NCI-H2196 treated with DMSO at 0.1 percent for 48 hours (cell line): ENCODE measurements around the gene KLF11.
A peak's percentile ranks its signal among the peaks of the same experiment; 100 is the strongest.

Experiments used
- DNase-seq: peaks from one replicate; lab custom pipeline; 2025; ENCODE audit not compliant: unreplicated experiment; lab: John Stamatoyannopoulos, UW

The KLF11 gene

GRCh38 chr2:10041711-10042110 is 1.6 kb upstream of the KLF11 start:
- no peak for DNase-seq

- DNase-seq = no peak
Measured at GRCh38 chr2:10042301-10043161, 819 bp upstream of the KLF11 start.

GRCh38 chr2:10043906-10044601 is 704 bp downstream of the KLF11 start:
- peak; percentile 99 for DNase-seq

GRCh38 chr2:10045561-10046355 is 2.4 kb downstream of the KLF11 start:
- DNase-seq = no peak

GRCh38 chr2:10046931-10047330 is 3.6 kb downstream of the KLF11 start:
- no peak for DNase-seq

GRCh38 chr2:10047616-10048500 is 4.5 kb downstream of the KLF11 start:
- DNase-seq = no peak

- peak; percentile 56 for DNase-seq
Measured at GRCh38 chr2:10048501-10049171, 5.3 kb downstream of the KLF11 start.

GRCh38 chr2:10052216-10052615 is 8.9 kb downstream of the KLF11 start:
- no peak for DNase-seq

GRCh38 chr2:10053351-10053750 is 10.0 kb downstream of the KLF11 start:
- DNase-seq = peak; percentile 25

- no peak for DNase-seq
Measured at GRCh38 chr2:10054424-10054823, 11.1 kb downstream of the KLF11 start.

- no peak for DNase-seq
Measured at GRCh38 chr2:10054976-10055375, 11.6 kb downstream of the KLF11 start.

- DNase-seq = no peak
Measured at GRCh38 chr2:10056439-10056838, 13.1 kb downstream of the KLF11 start.

GRCh38 chr2:10057231-10058107 is 14.1 kb downstream of the KLF11 start:
- DNase-seq = no peak

GRCh38 chr2:10058251-10059015 is 15.1 kb downstream of the KLF11 start:
- DNase-seq = no peak

GRCh38 chr2:10059016-10059351 is 15.6 kb downstream of the KLF11 start:
- no peak for DNase-seq

GRCh38 chr2:10059552-10060335 is 16.4 kb downstream of the KLF11 start:
- DNase-seq = no peak

GRCh38 chr2:10061221-10061925 is 18.0 kb downstream of the KLF11 start:
- DNase-seq = no peak
